Retinal pigment epithelial cell (primary cell): Measurements from ENCODE around the gene C16orf74.

ENCODE experiments used
- DNase-seq: peaks from one replicate; pipeline ENCODE4 v3.0.0-alpha.2; 2010; ENCODE audit warnings: low read depth
- H3K4me3 ChIP-seq: 2 replicates; pipeline ENCODE4 v1.5.1; 2011; ENCODE audit warnings: mild to moderate bottlenecking, low read length, control low read depth, moderate library complexity
- CTCF ChIP-seq: conservative IDR thresholded peaks from 2 replicates; pipeline ENCODE4 v1.5.1; 2011; ENCODE audit warnings: low read depth, low read length, control low read depth, inconsistent platforms

The C16orf74 gene

GRCh38 chr16:85679870-85680269 is 71.0 kb downstream of the C16orf74 start:
- no peak for DNase-seq
- no peak overlapping the region for H3K4me3 ChIP-seq
- no peak for TF ChIP-seq CTCF

GRCh38 chr16:85678821-85679220 is 72.1 kb downstream of the C16orf74 start:
- no peak for TF ChIP-seq CTCF
- H3K4me3 ChIP-seq: no peak overlapping the region
- DNase-seq: no peak

GRCh38 chr16:85678016-85678415 is 72.9 kb downstream of the C16orf74 start:
- TF ChIP-seq CTCF: no peak
- DNase-seq: no peak
- no peak overlapping the region for H3K4me3 ChIP-seq

GRCh38 chr16:85677383-85677967 is 73.4 kb downstream of the C16orf74 start:
- TF ChIP-seq CTCF: no peak
- DNase-seq: no peak
- H3K4me3 ChIP-seq: no peak overlapping the region

DNA sequence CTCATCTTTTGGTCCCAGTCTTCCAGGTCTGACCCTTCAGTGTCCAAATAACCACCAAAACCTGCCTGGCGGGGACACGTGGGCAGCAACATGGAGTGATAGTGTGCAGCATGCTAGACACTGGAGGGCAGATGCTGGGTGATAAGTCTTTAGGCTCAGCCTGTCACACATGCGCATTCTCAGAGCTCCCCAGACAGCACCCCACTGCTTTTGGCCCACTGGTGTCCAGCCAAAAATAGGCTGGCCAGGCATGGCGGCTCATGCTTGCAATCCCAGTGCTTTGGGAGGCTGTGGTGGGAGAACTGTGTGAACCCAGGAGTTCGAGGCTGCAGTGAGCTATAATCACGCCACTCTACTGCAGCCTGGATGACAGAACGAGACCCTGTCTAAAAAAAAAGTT is 74.4 kb downstream of the C16orf74 start:
- no peak for DNase-seq
- no peak overlapping the region for H3K4me3 ChIP-seq
- TF ChIP-seq CTCF: no peak

GRCh38 chr16:85675251-85675874 is 75.5 kb downstream of the C16orf74 start:
- peak; percentile 67 for TF ChIP-seq CTCF
- no peak for DNase-seq
- no peak overlapping the region for H3K4me3 ChIP-seq

DNA sequence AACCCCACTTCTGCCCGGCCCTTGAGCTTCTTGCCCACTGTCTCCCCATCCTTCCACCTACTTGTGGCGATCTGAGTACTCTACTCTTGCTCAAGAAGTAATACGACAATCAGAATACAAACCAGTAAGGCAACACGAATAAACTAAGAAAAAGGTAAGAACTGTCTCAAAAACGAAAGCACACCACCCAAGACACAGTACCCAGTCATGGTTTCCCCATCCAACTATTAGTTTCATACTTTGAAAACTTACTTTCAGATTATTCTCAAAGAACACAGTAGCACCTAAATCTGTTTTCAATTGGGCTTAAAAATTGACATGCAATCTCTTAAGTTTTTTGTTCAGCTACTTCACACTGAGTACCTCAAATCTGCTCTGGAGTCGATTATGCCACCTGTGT is 76.1 kb downstream of the C16orf74 start:
- H3K4me3 ChIP-seq: no peak overlapping the region
- no peak for DNase-seq
- TF ChIP-seq CTCF: no peak
